Stimulated activated CD8-positive, alpha-beta memory T cell treated with anti-CD3 and anti-CD28 coated beads, Interleukin-2, amount 100 ng/mL, for 1 hour (primary cell): ENCODE measurements around the gene LTBP1.

Source experiments
- DNase-seq, 2 donors: peaks; one replicate each; pipeline ENCODE4 v3.0.0-alpha.2; 2020; ENCODE audit warnings: low read depth in 2 of 2

The LTBP1 gene

GRCh38 chr2:33304032-33304864 lies 357.5 kb downstream of the LTBP1 start:
- DNase-seq, result no peak

DNA sequence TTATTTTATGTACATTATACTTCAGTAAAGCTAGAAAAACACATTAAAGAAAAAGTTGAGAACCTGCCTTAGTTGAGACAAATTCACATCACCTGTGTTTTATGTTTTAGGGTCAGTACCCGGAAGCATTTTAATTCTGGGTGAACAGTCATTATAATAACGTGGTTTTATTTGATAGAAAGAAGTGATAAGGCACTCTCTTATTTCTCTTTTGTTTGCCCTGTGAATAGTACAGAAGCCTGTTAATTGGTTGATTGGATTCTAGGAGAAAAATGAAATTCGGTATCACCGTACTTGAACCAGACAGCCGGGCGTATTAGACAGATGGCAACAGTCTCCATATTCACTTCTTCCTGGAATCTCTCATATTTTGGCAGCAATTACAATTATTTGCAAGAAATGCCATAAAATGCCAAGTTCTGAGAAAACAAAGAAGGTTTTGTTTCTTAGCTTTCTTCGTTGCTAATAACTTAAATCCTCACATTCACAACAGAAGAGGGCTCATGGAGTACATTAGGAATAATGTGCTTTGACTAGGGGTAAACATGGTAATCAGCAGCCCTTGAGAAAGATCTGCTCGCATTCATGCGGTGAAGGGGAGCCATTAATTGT lies 361.0 kb downstream of the LTBP1 start:
- DNase-seq, result no peak

DNA sequence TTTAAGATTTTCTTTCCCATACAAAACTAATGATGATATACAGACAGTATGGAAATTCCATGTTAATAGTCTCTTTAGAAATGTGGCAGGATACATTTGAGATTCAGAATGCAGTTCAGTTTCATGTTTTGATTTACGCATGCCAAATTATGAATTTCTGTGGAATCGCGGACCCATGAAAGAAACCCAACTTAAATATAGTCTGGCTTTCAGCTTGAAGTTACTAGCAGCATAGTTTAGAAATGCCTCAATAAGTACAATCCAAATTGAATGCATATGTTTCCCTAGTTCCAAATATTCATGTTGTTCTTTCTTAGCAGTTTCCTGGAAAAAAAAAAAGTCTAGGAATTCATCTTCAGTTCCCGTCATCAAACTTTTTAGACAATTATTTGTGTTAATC lies 365.6 kb downstream of the LTBP1 start:
- no peak for DNase-seq

- DNase-seq, result no peak
Measured at GRCh38 chr2:33313039-33313438, 366.3 kb downstream of the LTBP1 start.

DNA sequence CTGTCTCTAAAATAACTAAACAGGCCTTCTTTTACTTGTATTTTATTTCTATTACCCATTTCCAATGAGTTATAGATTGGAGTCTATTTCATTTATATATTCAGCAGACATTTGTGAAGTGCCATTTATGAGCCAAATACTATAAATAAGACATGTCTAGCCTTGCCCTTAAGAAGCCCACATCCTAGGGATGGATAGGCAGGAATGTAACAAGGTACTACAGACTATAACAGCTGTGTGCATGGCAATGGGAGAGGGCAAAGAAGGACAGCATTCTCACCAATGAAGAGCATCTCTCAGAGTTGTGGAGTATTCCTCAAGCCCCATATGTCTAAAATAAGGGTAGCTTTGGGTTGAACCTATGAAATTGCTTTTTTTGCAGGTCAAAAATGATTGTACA lies 367.8 kb downstream of the LTBP1 start:
- no peak for DNase-seq

DNA sequence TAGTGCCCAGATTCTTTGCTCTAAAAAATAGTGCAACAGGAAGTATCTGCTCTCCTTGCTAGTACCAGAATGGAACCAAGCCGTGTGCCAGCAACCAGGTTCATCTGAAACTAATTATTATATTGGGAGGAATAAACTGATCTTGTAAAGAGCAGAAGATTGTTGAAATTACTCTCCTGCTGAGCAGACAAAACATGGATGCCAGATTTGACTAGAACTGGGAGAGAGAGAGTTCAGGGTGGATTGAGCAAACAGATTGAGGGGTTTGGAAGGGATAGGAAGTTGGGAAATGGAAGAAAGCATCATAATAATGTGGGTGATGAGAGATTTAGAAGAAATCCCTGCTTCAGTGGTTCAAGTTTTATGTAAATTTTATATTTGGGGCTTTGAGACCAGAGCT lies 369.6 kb downstream of the LTBP1 start:
- DNase-seq, result no peak

DNA sequence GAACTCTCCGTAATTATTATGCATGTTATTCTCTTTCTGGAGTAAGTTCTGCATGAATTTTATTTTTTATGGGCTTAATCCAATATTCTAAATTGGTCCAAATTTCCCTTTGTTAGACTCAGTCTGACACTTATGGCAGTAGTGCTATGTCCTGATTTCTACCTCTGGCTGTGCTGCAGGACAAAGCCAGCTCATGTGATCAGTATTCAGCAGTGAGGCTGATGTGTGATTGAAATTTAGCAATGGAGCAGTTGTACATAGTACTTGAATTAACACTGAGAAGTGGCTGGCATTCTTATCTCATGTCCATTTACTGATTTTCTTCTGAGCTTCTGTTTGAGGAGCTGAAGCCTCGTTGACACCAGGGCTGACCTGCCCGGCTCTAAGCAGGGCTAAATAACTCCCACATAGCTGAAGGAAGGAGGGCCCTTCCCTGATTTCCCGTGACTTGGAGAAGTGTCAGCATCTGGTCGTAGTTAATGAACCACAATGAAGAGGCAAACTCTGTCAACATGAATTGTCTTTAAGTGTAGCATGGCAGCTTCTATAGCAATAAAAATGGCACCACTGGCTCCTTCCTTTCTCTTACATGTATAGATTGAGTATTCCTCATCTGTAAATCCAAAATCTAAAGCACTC lies 370.7 kb downstream of the LTBP1 start:
- no peak for DNase-seq

DNA sequence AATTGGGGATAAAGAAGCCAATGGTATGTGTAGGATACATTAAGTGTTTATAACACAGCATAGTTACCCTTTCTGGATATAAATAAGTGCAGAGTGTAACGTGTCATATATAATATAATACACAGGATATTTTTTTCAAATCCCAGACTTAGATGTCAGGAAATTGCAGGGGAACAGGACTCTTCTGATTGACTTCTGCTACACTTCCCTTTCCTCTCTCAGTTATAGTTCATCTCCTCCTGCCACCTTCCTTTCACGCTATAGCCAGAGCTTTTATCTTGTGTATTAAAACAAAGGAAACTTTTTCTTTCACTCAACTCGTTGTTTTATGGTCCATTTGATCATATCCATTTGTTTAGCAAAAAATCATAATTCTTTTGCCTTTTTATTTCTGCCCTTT lies 371.7 kb downstream of the LTBP1 start:
- DNase-seq, result no peak

- no peak for DNase-seq
Measured at GRCh38 chr2:33320573-33320972, 373.8 kb downstream of the LTBP1 start.

DNA sequence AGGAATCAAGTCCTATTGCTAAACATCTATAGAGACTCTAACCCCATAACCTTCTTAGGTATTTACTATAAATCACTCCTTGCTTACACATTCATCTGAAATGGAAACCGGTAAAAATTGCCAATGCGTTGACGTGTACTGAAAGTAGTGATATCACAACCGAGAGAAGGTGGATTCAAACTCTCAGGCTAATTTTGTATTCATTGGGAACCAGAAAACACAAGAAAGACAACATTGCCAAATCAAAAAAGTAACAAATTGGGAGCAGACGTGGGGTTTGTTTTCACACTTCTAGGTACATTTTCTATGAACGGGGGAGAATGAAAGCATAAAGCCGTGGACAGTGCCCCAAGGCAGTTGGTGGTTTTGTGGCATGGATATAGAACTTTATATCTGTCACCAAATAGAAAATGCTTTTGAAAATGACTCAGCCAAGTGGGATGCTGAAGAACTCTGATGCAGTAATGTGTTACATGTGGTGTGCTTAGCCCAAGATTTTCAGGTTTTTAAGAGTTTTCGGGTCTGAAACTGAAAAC lies 374.6 kb downstream of the LTBP1 start:
- no peak for DNase-seq

GRCh38 chr2:33321876-33322483 lies 375.2 kb downstream of the LTBP1 start:
- no peak for DNase-seq

DNA sequence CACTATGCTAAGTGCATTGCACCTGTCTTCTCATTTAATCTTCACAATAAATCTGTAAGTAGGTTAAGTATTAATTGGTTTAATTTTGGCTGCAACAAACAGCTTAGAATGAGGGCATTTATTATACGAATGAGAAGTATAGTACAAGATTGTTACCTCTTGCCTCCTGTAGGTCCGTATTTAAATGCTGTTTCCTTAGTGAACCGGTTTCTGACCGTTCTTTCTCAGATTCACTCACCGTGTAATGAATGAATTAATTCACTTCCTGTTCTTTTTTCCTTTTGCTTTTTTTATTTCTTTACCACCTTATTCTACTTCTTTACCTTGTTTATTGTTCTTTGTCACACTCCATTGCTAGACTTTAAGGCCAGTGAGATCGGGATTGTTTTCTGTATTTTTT lies 375.9 kb downstream of the LTBP1 start:
- no peak for DNase-seq

GRCh38 chr2:33323957-33324356 lies 377.2 kb downstream of the LTBP1 start:
- no peak for DNase-seq

DNA sequence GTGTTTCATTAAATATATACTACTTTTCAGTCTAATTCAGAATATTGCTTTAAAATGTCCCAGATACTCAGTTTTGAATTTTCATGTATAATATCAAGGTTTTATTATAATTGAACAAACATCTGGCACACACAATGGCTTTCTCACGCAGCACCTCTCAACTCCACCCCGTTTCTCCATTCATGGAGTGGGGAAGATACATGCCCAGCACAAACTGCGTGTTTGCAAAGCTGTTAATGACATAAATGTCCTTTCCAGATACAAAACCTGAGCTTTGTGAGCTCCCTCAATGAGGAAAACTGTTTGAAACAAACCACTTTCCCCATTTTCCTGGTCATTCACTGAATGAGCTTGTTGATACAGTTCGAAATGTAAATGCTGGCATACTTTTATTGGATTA lies 379.3 kb downstream of the LTBP1 start:
- no peak for DNase-seq

GRCh38 chr2:33333433-33333832 lies 386.7 kb downstream of the LTBP1 start:
- DNase-seq, result no peak

DNA sequence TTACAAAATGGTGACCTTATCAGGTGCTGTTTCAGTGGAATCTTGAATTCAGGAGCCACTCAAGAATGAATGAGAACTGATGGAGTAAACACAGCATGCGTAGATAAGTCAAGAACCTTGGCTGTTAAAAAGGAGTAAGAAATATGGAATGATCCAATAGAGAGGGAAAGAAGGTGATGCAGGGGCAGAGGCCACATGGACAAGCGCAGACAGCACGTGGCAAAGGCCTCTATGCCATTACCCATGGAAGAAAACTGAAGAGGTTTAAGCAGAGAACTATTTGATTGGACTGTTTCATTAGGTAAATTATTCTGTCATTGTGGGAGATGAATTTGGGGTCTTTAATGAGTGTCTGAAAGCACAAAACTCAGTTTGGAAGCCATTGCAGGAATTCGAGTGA lies 387.3 kb downstream of the LTBP1 start:
- no peak for DNase-seq

DNA sequence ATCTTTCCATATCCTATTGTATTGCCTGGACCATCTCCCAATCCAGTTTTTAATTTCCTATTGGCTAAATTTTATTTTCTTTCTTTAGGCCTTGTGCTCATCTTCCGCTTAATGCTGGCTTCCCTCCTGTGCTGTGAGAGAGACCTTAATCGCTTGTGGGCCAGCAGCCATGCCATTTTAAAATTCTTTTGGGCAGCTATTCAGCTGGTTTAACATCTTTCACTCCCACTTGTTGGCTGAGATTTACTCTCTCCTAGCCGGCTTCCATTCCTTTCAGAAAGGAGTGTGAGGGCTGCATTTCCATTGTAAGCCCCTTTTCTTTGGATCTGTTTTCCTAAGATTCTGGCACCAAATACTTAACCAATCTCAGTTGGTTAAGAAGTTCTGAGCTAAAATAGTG lies 388.8 kb downstream of the LTBP1 start:
- DNase-seq, result no peak

DNA sequence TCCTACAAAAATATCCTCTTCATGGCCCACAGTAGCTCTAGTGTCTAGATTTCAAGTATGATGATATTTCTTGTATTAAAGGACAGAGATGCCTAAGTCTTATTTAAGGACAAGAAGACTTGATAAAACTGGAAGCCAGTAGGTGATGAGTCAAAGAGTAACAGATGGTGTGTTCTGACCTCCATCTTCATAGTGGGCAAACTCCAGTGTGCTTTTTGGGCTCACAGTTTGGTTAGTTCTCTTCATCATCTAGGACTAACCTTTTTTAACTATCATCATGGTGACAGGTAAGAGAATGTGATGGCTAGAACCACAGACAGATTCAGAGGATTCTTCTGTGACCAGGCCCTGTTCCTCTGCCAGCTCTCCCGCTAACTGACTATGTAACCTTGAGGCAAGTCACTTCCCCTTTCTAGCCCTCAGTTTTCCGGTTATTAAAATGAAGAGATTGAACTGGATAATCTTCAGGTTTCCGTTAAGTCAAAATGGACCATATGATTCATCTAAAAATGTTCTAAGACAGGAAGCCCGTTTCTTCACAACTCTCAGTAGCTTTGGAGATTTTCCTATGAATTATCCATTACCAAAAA lies 389.4 kb downstream of the LTBP1 start:
- DNase-seq, result no peak

DNA sequence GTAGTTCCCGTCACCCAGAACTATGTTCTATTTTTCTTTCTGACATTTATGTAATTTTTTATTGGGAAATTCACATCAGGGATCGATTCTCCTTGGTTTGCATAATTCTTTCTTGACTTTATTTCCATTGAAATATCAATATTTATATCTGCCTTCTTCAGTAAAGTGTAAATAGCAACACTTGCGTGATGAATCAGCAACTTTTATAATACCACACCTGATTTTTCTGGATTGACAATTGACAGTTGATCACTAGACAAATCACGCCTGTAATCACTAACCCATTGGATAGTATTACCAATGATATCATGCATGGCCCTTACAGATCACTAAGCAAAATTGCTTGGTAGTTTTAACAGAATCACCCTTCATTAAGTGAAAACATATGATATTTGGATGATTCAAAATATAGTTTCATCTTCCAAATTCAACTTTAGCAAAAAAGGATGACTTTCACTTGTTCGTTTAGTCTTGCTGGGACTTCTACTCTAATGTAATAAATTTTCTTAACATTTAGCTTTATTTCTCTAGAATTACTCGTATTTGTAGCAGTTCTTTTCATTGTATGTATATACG lies 390.7 kb downstream of the LTBP1 start:
- no peak for DNase-seq

DNA sequence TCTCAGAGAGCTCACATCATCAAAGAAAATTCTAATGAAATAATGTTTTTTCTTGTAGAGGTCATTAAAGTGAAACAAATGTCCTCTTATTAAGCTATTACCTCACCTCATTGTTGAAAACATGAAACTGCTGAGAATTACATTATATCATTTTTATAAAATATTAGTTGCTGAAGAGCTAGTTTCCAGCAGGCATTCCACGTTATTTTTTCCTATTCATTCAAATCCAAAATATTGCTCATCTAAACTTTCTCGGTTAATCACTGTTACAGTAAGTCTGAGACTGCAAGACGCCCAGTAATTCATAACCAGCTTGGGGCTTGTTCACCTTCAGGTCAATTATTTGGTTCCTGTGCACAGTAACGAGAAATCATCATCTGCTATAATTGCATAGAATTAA lies 391.2 kb downstream of the LTBP1 start:
- no peak for DNase-seq

- DNase-seq, result no peak
Measured at GRCh38 chr2:33339269-33339668, 392.5 kb downstream of the LTBP1 start.

- no peak for DNase-seq
Measured at GRCh38 chr2:33340280-33340679, 393.5 kb downstream of the LTBP1 start.
